Measurements from ENCODE around the gene SMIM43.

DNA sequence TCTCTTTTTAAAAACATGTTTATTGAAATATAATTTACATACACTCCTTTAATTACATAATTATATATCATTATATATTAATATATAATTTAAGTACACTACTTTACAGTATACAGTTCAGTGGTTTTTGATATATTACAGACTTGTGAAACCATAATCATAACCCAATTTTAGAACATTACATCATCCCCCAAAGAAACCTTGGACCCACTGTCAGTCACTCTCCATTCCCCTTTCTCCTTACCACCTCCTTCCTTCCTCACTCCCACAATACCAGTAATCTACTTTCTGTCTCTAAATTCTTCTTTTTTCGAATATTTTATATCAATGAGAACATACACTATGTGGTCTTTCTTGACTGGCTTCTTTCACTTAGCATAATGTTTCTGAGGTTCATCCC lies 18.2 kb upstream of the SMIM43 start:
- TF ChIP-seq, protein P1, sequence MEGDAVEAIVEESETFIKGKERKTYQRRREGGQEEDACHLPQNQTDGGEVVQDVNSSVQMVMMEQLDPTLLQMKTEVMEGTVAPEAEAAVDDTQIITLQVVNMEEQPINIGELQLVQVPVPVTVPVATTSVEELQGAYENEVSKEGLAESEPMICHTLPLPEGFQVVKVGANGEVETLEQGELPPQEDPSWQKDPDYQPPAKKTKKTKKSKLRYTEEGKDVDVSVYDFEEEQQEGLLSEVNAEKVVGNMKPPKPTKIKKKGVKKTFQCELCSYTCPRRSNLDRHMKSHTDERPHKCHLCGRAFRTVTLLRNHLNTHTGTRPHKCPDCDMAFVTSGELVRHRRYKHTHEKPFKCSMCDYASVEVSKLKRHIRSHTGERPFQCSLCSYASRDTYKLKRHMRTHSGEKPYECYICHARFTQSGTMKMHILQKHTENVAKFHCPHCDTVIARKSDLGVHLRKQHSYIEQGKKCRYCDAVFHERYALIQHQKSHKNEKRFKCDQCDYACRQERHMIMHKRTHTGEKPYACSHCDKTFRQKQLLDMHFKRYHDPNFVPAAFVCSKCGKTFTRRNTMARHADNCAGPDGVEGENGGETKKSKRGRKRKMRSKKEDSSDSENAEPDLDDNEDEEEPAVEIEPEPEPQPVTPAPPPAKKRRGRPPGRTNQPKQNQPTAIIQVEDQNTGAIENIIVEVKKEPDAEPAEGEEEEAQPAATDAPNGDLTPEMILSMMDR (conservative IDR thresholded peaks at IDR 0.05 in 1 of 2, IDR thresholded peaks at IDR 0.05 in 1 of 2; ENCODE audit: low read depth in 1 of 2, low read length in 2 of 2), result no peak
- TF ChIP-seq EZH2 (IDR thresholded peaks at IDR 0.05; ENCODE audit: low read length, missing control alignments), result no peak

Data from fibroblast of lung (primary cell).